T-helper 1 cell (primary cell): ENCODE measurements around the gene NFIC.
"Not testable (repeated sequence)": the region's sequence is repeated elsewhere in the genome, so short reads cannot be mapped to it uniquely, and the experiment has no call there.

Experiments used
- DNase-seq, 5 donors: peaks; one replicate each; pipeline ENCODE4 v3.0.0-alpha.2; 2012 to 2020

The NFIC gene

GRCh38 chr19:3338541-3339181 is 27.7 kb upstream of the NFIC start:
- DNase-seq: peak in 4 of 5 donors; percentile 39 to 82 (median 52)

GRCh38 chr19:3340340-3340739 is 26.0 kb upstream of the NFIC start:
- DNase-seq: no peak

DNA sequence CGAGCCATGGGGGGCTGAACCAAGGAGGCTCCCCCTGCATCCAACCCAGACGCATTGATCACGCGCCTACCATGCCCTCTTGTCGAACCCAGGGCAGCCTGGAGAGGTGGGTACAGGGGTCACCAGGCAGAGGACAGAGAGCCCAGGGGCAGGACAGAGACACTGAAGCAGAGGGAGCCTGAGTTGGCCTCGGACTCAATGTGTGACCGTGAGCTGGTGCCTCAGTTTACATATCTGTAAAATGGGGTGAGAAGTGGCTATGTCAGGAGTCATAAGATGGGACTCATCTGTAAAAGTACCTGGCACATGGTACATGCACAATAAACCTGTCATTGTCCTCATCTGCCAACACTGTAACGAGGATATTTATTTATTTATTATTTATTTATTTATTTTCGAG is 24.1 kb upstream of the NFIC start:
- no peak for DNase-seq

DNA sequence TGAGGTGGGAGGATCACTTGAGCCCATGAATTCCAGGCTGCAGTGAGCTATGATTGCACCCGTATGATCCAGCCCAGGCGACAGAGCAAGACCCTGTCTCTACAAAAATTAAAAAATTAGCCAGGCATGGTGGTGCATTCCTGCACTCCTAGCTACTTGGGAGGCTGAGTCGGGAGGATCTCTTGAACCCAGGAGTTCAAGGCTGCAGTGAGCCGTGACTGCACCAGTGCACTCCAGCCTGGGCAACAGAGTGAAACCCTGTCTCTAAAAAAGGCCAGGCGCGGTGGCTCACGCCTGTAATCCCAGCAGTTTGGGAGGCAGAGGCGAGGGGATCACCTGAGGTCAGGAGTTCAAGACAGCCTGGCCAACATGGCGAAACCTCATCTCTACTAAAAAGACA is 23.4 kb upstream of the NFIC start:
- DNase-seq: not testable (repeated sequence)

GRCh38 chr19:3343619-3344502 is 22.5 kb upstream of the NFIC start:
- peak in 1 of 5 donors; percentile 65 for DNase-seq

GRCh38 chr19:3344608-3345598 is 21.5 kb upstream of the NFIC start:
- no peak for DNase-seq

GRCh38 chr19:3345850-3346460 is 20.4 kb upstream of the NFIC start:
- no peak for DNase-seq

GRCh38 chr19:3346677-3347353 is 19.6 kb upstream of the NFIC start:
- no peak for DNase-seq

GRCh38 chr19:3348042-3348441 is 18.3 kb upstream of the NFIC start:
- no peak for DNase-seq

- not testable (repeated sequence) for DNase-seq
Observed at GRCh38 chr19:3348469-3348868, 17.9 kb upstream of the NFIC start.

- no peak for DNase-seq
Observed at GRCh38 chr19:3350014-3350663, 16.2 kb upstream of the NFIC start.

- no peak for DNase-seq
Observed at GRCh38 chr19:3351702-3352447, 14.5 kb upstream of the NFIC start.

DNA sequence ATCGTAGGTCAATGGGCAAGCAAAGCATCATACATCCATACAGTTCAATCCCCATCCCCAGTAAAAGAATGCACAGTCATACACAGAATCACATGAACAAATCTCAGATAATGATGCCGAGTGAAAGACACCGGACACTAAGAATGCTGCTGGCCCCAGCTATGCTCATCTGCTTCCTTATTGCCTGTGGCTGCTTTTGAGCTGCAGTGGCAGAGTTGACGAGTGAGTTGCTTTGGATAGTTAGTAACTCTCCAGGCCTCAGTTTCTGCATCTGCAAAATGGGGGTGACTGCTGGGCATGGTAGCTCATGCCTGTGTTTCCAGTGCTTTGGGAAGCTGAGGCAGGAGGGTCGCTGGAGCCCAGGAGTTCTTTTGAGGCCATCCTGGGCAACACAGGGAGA is 12.9 kb upstream of the NFIC start:
- no peak for DNase-seq

GRCh38 chr19:3356805-3357204 is 9.6 kb upstream of the NFIC start:
- no peak for DNase-seq

GRCh38 chr19:3357271-3357991 is 9.0 kb upstream of the NFIC start:
- DNase-seq: no peak

GRCh38 chr19:3357992-3358688 is 8.2 kb upstream of the NFIC start:
- DNase-seq: peak in 1 of 5 donors; percentile 28

GRCh38 chr19:3358689-3359014 is 7.7 kb upstream of the NFIC start:
- DNase-seq: no peak

DNA sequence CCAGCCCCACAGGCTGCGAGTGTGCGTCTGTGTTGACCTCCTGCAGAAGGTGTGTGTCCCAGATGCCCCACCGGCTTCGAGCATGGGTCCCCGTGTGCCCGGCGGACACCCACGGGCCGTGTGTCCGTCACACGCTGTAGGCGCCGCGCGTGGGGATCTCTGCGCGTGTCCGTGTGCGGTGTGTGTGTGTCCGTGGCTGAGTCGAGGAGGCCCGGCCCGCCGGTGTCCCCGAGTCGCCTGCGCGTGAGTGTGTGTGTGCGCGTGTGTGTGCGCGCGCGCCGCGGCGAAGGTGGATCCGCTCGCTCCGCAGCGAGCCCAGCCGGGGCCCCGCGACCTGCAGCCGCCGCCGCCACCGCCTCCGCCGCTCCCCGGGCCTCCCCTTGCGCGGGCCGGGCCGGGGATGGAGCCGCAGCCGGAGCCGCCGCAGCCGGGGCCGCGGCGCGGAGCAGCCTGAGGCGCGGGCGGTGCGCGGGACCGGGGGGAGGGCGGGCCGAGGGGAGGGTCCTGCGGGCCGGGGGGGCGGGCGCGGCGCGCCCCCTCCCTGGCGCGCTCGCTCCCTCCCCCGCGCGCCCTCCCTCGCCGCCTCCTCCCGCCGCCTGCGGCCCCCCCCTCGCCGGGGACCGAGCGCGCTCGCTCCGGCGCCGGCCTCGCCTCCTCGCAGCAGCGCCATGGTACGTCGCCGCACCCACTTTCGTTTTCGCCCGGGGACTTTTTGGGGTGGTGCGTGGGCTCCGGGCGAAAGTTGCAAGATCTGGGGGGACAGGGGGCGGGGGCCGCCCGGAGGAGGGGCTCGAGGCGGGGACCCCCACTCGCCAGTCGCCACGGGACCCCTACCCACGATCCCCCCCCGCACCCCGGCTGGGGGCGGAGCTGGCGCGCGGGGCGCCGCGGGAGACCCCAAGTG is 7.1 kb upstream of the NFIC start:
- DNase-seq: peak; percentile 52 to 72 (median 59)
